HEK293 (cell line): ENCODE results near the gene DDC.

Source experiments
- CTCF ChIA-PET: fragments of 350-600 bp; formaldehyde crosslinking; extraction: SDS; loops from one replicate; lab custom pipeline; 2021; ENCODE audit warnings: antibody characterized with exemption; lab: Yijun Ruan, JAX
- POLR2A ChIA-PET: fragments of 300-600 bp; formaldehyde crosslinking; extraction: SDS; loops from one replicate; lab custom pipeline; 2020; ENCODE audit warnings: antibody characterized with exemption, inconsistent platforms; lab: Yijun Ruan, JAX
- H3K27ac ChIP-seq: fragments of 200-500 bp; sonication (Bioruptor generic); 2 replicates; pipeline ENCODE4 v1.5.1; 2014; ENCODE audit warnings: low read depth, low read length, control low read depth, inconsistent platforms; ENCODE audit errors: extremely low read depth
- H3K36me3 ChIP-seq, 2 experiments: fragments of 200-500 bp in 1 of 2; sonication (Bioruptor generic) in 1 of 2; 1 replicate in 1 of 2; 2 replicates in 1 of 2; pipeline ENCODE4 v1.5.1; 2014 to 2017; ENCODE audit warnings: inconsistent platforms in 2 of 2, low read length in 2 of 2; ENCODE audit not compliant: control insufficient read depth in 2 of 2, insufficient read depth in 1 of 2
- H3K4me1 ChIP-seq: fragments of 200-500 bp; sonication (Bioruptor generic); 2 replicates; pipeline ENCODE4 v1.5.1; 2014; ENCODE audit warnings: mild to moderate bottlenecking, low read length, inconsistent platforms; ENCODE audit not compliant: control insufficient read depth, insufficient read depth
- H3K4me3 ChIP-seq: 2 replicates; pipeline ENCODE4 v1.5.1; 2011; ENCODE audit warnings: low read depth, mild to moderate bottlenecking, control low read depth, low read length, moderate library complexity
- H3K9me3 ChIP-seq: fragments of 200-500 bp; sonication (Bioruptor generic); 2 replicates; pipeline ENCODE4 v1.5.1; 2014; ENCODE audit warnings: low read depth, low read length, inconsistent platforms; ENCODE audit not compliant: control insufficient read depth, insufficient read depth
- GLI4 ChIP-seq: fragments of 450-650 bp; formaldehyde crosslinking; IDR thresholded peaks from 2 replicates; pipeline ENCODE4 v1.5.1; 2016; ENCODE audit warnings: missing biosample characterization, missing genetic modification characterization
- HOXD13 ChIP-seq: sonication (generic); formaldehyde crosslinking; IDR thresholded peaks from 2 replicates; pipeline ENCODE4 v1.8.0; 2022; ENCODE audit warnings: missing genetic modification reagents, borderline replicate concordance
- IKZF3 ChIP-seq: fragments of 450-650 bp; IDR thresholded peaks from 2 replicates; pipeline ENCODE4 v1.5.0; 2018; ENCODE audit warnings: missing biosample characterization, mild to moderate bottlenecking, missing genetic modification characterization, moderate library complexity
- KLF7 ChIP-seq: fragments of 450-650 bp; formaldehyde crosslinking; IDR thresholded peaks from 2 replicates; pipeline ENCODE4 v1.5.1; 2016; ENCODE audit warnings: missing biosample characterization, missing genetic modification characterization, borderline replicate concordance
- KLF8 ChIP-seq: fragments of 450-650 bp; formaldehyde crosslinking; IDR thresholded peaks from 2 replicates; pipeline ENCODE4 v1.5.1; 2016; ENCODE audit warnings: missing biosample characterization, missing genetic modification characterization
- MEIS1 ChIP-seq: sonication (generic); formaldehyde crosslinking; IDR thresholded peaks from 2 replicates; pipeline ENCODE4 v1.8.1; 2022; ENCODE audit warnings: missing genetic modification reagents, mild to moderate bottlenecking, borderline replicate concordance
- SETDB1 ChIP-seq: IDR thresholded peaks from one replicate; pipeline ENCODE4 v1.6.1; 2017; ENCODE audit warnings: mild to moderate bottlenecking, low read length, moderate library complexity, mixed read lengths; ENCODE audit not compliant: insufficient read length
- SP3 ChIP-seq: fragments of 450-650 bp; formaldehyde crosslinking; IDR thresholded peaks from 2 replicates; pipeline ENCODE4 v1.5.1; 2016; ENCODE audit warnings: missing biosample characterization, missing genetic modification characterization
- TRIM28 ChIP-seq: IDR thresholded peaks from 2 replicates; pipeline ENCODE4 v1.6.1; 2011; ENCODE audit warnings: low read length, control low read depth, borderline replicate concordance
- YY1 ChIP-seq: fragments of 450-650 bp; formaldehyde crosslinking; IDR thresholded peaks from 2 replicates; pipeline ENCODE4 v1.5.1; 2018; ENCODE audit warnings: missing biosample characterization, missing genetic modification characterization
- ZBTB21 ChIP-seq: fragments of 450-650 bp; formaldehyde crosslinking; IDR thresholded peaks from 2 replicates; pipeline ENCODE4 v1.5.1; 2017; ENCODE audit warnings: missing biosample characterization, missing genetic modification characterization
- ZBTB48 ChIP-seq: fragments of 450-650 bp; formaldehyde crosslinking; IDR thresholded peaks from 2 replicates; pipeline ENCODE4 v1.5.1; 2016; ENCODE audit warnings: missing biosample characterization, missing genetic modification characterization
- ZFP69B ChIP-seq: fragments of 450-650 bp; formaldehyde crosslinking; IDR thresholded peaks from 2 replicates; pipeline ENCODE4 v1.5.1; 2016; ENCODE audit warnings: missing biosample characterization, missing genetic modification characterization
- ZNF155 ChIP-seq: fragments of 450-650 bp; formaldehyde crosslinking; IDR thresholded peaks from 2 replicates; pipeline ENCODE4 v1.5.1; 2016; ENCODE audit warnings: missing biosample characterization, missing genetic modification characterization
- ZNF2 ChIP-seq: fragments of 450-650 bp; formaldehyde crosslinking; IDR thresholded peaks from 2 replicates; pipeline ENCODE4 v1.5.1; 2016; ENCODE audit warnings: missing biosample characterization, missing genetic modification characterization
- ZNF23 ChIP-seq: fragments of 450-650 bp; formaldehyde crosslinking; IDR thresholded peaks from 2 replicates; pipeline ENCODE4 v1.5.1; 2016; ENCODE audit warnings: missing biosample characterization, missing genetic modification characterization, borderline replicate concordance
- ZNF274 ChIP-seq, 2 experiments: fragments of 200-500 bp in 1 of 2; fragments of 450-650 bp in 1 of 2; sonication (Bioruptor generic) in 1 of 2; formaldehyde crosslinking in 1 of 2; IDR thresholded peaks; 2 replicates each; pipeline versions ENCODE4 v1.5.1 to v1.6.1; 2014 to 2016; ENCODE audit warnings: borderline replicate concordance in 1 of 2, inconsistent platforms in 1 of 2, low read length in 1 of 2, missing biosample characterization in 1 of 2, missing genetic modification characterization in 1 of 2
- ZNF350 ChIP-seq: fragments of 450-650 bp; formaldehyde crosslinking; IDR thresholded peaks from 2 replicates; pipeline ENCODE4 v1.5.0; 2017; ENCODE audit warnings: missing biosample characterization, mild to moderate bottlenecking, missing genetic modification characterization
- ZNF366 ChIP-seq: fragments of 450-650 bp; formaldehyde crosslinking; conservative IDR thresholded peaks from 2 replicates; pipeline ENCODE4 v1.5.1; 2016; ENCODE audit warnings: missing biosample characterization, missing genetic modification characterization
- ZNF501 ChIP-seq: fragments of 450-650 bp; formaldehyde crosslinking; IDR thresholded peaks from 2 replicates; pipeline ENCODE4 v1.5.1; 2016; ENCODE audit warnings: missing biosample characterization, missing genetic modification characterization
- ZNF510 ChIP-seq: fragments of 450-650 bp; formaldehyde crosslinking; IDR thresholded peaks from 2 replicates; pipeline ENCODE4 v1.5.1; 2018; ENCODE audit warnings: mild to moderate bottlenecking, missing genetic modification characterization, missing biosample characterization; ENCODE audit not compliant: insufficient replicate concordance
- ZNF521 ChIP-seq: fragments of 450-650 bp; formaldehyde crosslinking; IDR thresholded peaks from 2 replicates; pipeline ENCODE4 v1.5.1; 2017; ENCODE audit warnings: missing biosample characterization, mild to moderate bottlenecking, missing genetic modification characterization
- ZNF670 ChIP-seq: fragments of 450-650 bp; formaldehyde crosslinking; IDR thresholded peaks from 2 replicates; pipeline ENCODE4 v1.5.1; 2016; ENCODE audit warnings: missing biosample characterization, missing genetic modification characterization, low read depth
- ZNF76 ChIP-seq: fragments of 450-650 bp; formaldehyde crosslinking; IDR thresholded peaks from 2 replicates; pipeline ENCODE4; 2016; ENCODE audit warnings: low read depth, missing biosample characterization, missing genetic modification characterization, borderline replicate concordance
- ZNF768 ChIP-seq: fragments of 450-650 bp; formaldehyde crosslinking; IDR thresholded peaks from 2 replicates; pipeline ENCODE4 v1.5.1; 2018; ENCODE audit warnings: missing biosample characterization, mild to moderate bottlenecking, missing genetic modification characterization
- ZNF785 ChIP-seq: fragments of 450-650 bp; formaldehyde crosslinking; IDR thresholded peaks from 2 replicates; pipeline ENCODE4 v1.5.1; 2016; ENCODE audit warnings: missing biosample characterization, missing genetic modification characterization
- TF ChIP-seq, protein P1 (sequence below): fragments of 450-650 bp; formaldehyde crosslinking; IDR thresholded peaks from 2 replicates; pipeline ENCODE4 v1.5.1; 2017; ENCODE audit warnings: missing biosample characterization, mild to moderate bottlenecking, missing genetic modification characterization, moderate library complexity
- TF ChIP-seq, protein P2 (sequence below): fragments of 450-650 bp; formaldehyde crosslinking; IDR thresholded peaks from 2 replicates; pipeline ENCODE4 v1.5.1; 2016; ENCODE audit warnings: missing biosample characterization, missing genetic modification characterization, borderline replicate concordance

Gene DDC

DNA sequence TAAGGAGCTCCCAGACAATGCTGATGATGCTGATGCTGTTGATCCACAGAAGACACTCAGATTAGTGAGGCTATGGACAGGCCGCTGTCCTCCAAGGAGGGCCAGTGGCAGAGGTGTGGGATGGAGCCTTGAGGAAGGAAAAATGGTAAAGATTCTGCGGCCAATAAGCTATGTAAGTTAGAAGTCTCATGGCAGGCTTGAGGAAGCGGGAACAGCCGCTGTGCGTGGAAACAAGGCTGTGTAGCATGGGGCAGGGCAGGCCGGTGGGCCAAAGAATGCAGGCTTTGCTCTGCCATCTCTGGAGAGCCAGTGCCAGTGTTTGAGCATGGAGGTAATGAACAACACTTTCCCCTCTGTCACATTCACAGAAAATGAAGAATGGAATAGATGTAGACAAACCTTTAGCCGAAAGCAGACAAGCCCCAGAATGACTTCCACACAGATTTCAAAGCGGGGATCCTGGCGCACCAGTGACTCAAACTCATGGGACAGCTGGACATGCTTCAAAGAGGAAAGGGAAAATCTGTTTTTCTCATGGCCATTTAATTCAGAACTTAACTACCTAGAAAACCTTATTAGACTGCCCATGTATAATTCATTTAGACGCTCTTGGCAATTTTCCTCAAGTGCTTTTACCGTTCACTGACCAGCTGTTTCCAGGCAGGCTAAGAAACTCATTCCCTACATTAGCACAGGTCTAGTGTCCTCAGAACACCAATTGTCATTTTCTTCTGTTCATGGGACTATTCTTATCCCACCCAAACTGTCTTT is 98.2 kb downstream of the DDC start:
- no peak for TF ChIP-seq ZNF2 (tag by site-specific recombination)
- no peak for TF ChIP-seq SP3 (tag by site-specific recombination)
- TF ChIP-seq ZNF501 (tag by site-specific recombination) = no peak
- no peak for TF ChIP-seq ZBTB48 (tag by site-specific recombination)
- TF ChIP-seq ZNF23 = no peak
- no peak for TF ChIP-seq ZNF350 (tag by site-specific recombination)
- no peak for TF ChIP-seq ZNF768
- no peak for TF ChIP-seq SETDB1
- TF ChIP-seq, protein P1, sequence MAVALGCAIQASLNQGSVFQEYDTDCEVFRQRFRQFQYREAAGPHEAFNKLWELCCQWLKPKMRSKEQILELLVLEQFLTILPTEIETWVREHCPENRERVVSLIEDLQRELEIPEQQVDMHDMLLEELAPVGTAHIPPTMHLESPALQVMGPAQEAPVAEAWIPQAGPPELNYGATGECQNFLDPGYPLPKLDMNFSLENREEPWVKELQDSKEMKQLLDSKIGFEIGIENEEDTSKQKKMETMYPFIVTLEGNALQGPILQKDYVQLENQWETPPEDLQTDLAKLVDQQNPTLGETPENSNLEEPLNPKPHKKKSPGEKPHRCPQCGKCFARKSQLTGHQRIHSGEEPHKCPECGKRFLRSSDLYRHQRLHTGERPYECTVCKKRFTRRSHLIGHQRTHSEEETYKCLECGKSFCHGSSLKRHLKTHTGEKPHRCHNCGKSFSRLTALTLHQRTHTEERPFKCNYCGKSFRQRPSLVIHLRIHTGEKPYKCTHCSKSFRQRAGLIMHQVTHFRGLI (tag by site-specific recombination) = no peak
- TF ChIP-seq, protein P2, sequence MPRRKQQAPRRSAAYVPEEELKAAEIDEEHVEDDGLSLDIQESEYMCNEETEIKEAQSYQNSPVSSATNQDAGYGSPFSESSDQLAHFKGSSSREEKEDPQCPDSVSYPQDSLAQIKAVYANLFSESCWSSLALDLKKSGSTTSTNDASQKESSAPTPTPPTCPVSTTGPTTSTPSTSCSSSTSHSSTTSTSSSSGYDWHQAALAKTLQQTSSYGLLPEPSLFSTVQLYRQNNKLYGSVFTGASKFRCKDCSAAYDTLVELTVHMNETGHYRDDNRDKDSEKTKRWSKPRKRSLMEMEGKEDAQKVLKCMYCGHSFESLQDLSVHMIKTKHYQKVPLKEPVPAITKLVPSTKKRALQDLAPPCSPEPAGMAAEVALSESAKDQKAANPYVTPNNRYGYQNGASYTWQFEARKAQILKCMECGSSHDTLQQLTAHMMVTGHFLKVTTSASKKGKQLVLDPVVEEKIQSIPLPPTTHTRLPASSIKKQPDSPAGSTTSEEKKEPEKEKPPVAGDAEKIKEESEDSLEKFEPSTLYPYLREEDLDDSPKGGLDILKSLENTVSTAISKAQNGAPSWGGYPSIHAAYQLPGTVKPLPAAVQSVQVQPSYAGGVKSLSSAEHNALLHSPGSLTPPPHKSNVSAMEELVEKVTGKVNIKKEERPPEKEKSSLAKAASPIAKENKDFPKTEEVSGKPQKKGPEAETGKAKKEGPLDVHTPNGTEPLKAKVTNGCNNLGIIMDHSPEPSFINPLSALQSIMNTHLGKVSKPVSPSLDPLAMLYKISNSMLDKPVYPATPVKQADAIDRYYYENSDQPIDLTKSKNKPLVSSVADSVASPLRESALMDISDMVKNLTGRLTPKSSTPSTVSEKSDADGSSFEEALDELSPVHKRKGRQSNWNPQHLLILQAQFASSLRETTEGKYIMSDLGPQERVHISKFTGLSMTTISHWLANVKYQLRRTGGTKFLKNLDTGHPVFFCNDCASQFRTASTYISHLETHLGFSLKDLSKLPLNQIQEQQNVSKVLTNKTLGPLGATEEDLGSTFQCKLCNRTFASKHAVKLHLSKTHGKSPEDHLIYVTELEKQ (tag by site-specific recombination) = no peak
- TF ChIP-seq ZNF76 (tag by site-specific recombination) = no peak
- TF ChIP-seq HOXD13 (CRISPR knock-in tag) = no peak
- ChIA-PET POLR2A (no interaction called here), CTCF (interaction anchor here (0.7 to 4.5 kb wide), 17 partner anchors 11 to 694 kb away, joined by 3 to 64 read pairs (median 5); no protein-coding TSS in a partner anchor)
- H3K36me3 ChIP-seq = no peaks in the 10 kb centered on the region
- H3K4me1 ChIP-seq = peaks cover 2% of the 10 kb centered on the region; the same call in 1 of the 2 replicates
- no peak overlapping the region for H3K4me3 ChIP-seq
- H3K27ac ChIP-seq = no peak overlapping the region
- H3K9me3 ChIP-seq = no peaks in the 10 kb centered on the region

DNA sequence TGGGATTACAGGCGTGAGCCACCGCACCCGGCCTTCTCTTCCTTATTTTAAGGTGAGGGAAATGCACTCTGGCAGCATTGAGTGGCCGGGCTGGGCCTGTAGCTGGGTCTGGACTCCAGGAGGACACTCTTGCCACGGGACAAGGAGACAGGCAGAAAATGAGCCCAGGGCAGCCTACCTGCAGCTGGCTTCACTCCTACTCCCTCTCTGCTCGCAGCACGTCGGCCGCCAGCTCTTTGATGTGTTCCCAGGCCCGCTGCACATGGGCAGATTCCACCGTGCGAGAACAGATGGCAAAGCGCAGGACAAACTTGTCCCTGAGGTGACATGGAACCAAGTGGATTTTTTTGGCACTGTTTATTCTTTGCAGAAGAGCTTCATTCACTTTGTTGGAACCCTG is 102.2 kb downstream of the DDC start:
- no peak overlapping the region for H3K27ac ChIP-seq
- CTCF ChIA-PET = interaction anchor here (0.6 to 1.3 kb wide), 2 partner anchors 64 to 700 kb away, joined by 3 to 4 read pairs; no protein-coding TSS in a partner anchor
- TF ChIP-seq ZNF785 (tag by site-specific recombination) = no peak
- TF ChIP-seq YY1 (tag by site-specific recombination) = no peak
- TF ChIP-seq ZNF23 = no peak
- TF ChIP-seq KLF7 (tag by site-specific recombination) = no peak
- no peak for TF ChIP-seq ZNF510 (tag by site-specific recombination)
- TF ChIP-seq GLI4 (tag by site-specific recombination) = no peak
- no peak for TF ChIP-seq ZBTB21 (tag by site-specific recombination)
- TF ChIP-seq IKZF3 = no peak
- TF ChIP-seq ZNF366 = no peak
- TF ChIP-seq MEIS1 (CRISPR knock-in tag) = no peak
- TF ChIP-seq ZNF274 (IDR thresholded peaks at IDR 0.05; ENCODE audit: low read length) = no peak
- no peak for TF ChIP-seq ZNF274 (tag by site-specific recombination; IDR thresholded peaks at IDR 0.05; ENCODE audit: borderline replicate concordance)
- no peak for TF ChIP-seq ZNF350 (tag by site-specific recombination)
- no peak for TF ChIP-seq ZNF670
- no peak for TF ChIP-seq TRIM28
- no peak for TF ChIP-seq ZNF521
- no peak for TF ChIP-seq KLF8 (tag by site-specific recombination)
- no peak for TF ChIP-seq ZFP69B
- no peak for TF ChIP-seq ZNF155
- no peak overlapping the region for H3K4me3 ChIP-seq
- POLR2A ChIA-PET = no interaction called here
- H3K4me1 ChIP-seq = peaks cover 2% of the 10 kb centered on the region; the same call in 1 of the 2 replicates
- H3K36me3 ChIP-seq = no peaks in the 10 kb centered on the region
- no peaks in the 10 kb centered on the region for H3K9me3 ChIP-seq
